Mucosa of descending colon (tissue), 3 donors: Measurements from ENCODE around the gene SETD4. TPM values are rescaled to one million over a fixed set of nuclear protein-coding genes. Genes with fewer than 3 reads are reported as not detected.

ENCODE experiments used
- ATAC-seq: fragments of 200-7000 bp; cut with Tn5 transposase; one replicate; pipeline ENCODE4 v1.9.1; 2020; ENCODE audit warnings: mild to moderate bottlenecking, moderate library complexity
- DNase-seq, 3 donors: peaks; one replicate each; pipeline ENCODE4 v3.0.0-alpha.2; 2020
- H3K36me3 ChIP-seq: fragments of 200-600 bp; one replicate; pipeline ENCODE4 v1.8.0; 2021; ENCODE audit warnings: low read depth, mild to moderate bottlenecking
- H3K4me1 ChIP-seq: fragments of 200-600 bp; one replicate; pipeline ENCODE4 v1.8.0; 2021; ENCODE audit warnings: low read depth, mild to moderate bottlenecking
- H3K4me3 ChIP-seq: fragments of 200-600 bp; one replicate; pipeline ENCODE4 v1.8.0; 2021; ENCODE audit warnings: mild to moderate bottlenecking
- H3K9me3 ChIP-seq: fragments of 200-600 bp; one replicate; pipeline ENCODE4 v1.8.0; 2021; ENCODE audit warnings: mild to moderate bottlenecking
- CTCF ChIP-seq: fragments of 200-600 bp; IDR thresholded peaks from one replicate; pipeline ENCODE4 v1.8.0; 2022; ENCODE audit warnings: antibody characterized with exemption, mild to moderate bottlenecking
- intact Hi-C, 2 donors: fragments of 100-400 bp; cut with DNase I in 1 of 2; cut with micrococcal nuclease in 1 of 2; formaldehyde crosslinking; loops; one replicate each; pipeline versions ENCODE4 v1.11.0 to v1.11.1; 2022; cut with DNase I, micrococcal nuclease
- total RNA-seq, 3 donors: library from RNA; stranded (reverse); fragmentation: NEBNext Ultra II Directional in 2 of 3; extraction: Animal tissue kit (Norgen Biotek cat#: 25700) in 2 of 3; gene quantifications; one replicate each; pipeline versions ENCODE4 v1.2.1 to v1.2.4, GENCODE V29; 2021 to 2023
- donor health status: DM: no; HTN: no; CAD: no; lungs with moderate emphysema.
- donor health status: DM: no; HTN: no; CAD: no.
- donor health status: DM: no; HTN: yes; CAD: no.

Gene SETD4
- total RNA-seq, 3 donors from 2014 or later: 18.9 to 25.7 (median 21.7) TPM

- intact Hi-C loops: no loop called here
- DNase-seq (no peak), ATAC-seq (no peak)
- H3K9me3 ChIP-seq: no peaks in the 10 kb centered on the region
- H3K4me1 ChIP-seq: no peaks in the 10 kb centered on the region
- no peak overlapping the region for H3K4me3 ChIP-seq
- no peaks in the 10 kb centered on the region for H3K36me3 ChIP-seq
- no peak for TF ChIP-seq CTCF
Observed at GRCh38 chr21:36003776-36004175, 56.5 kb downstream of the SETD4 start.

- intact Hi-C loops: no loop called here
- ATAC-seq: no peak
- H3K4me3 ChIP-seq: no peak overlapping the region
- no peak for DNase-seq
- H3K36me3 ChIP-seq: no peaks in the 10 kb centered on the region
- no peaks in the 10 kb centered on the region for H3K9me3 ChIP-seq
- TF ChIP-seq CTCF: no peak
- H3K4me1 ChIP-seq: no peaks in the 10 kb centered on the region
Observed at GRCh38 chr21:35996217-35996616, 64.1 kb downstream of the SETD4 start.

- no peak for TF ChIP-seq CTCF
- H3K4me3 ChIP-seq: no peak overlapping the region
- no peaks in the 10 kb centered on the region for H3K9me3 ChIP-seq
- ATAC-seq (no peak), DNase-seq (no peak)
- no peaks in the 10 kb centered on the region for H3K36me3 ChIP-seq
- no peaks in the 10 kb centered on the region for H3K4me1 ChIP-seq
- intact Hi-C loops: no loop called here
Observed at GRCh38 chr21:35995522-35996088, 64.7 kb downstream of the SETD4 start.

GRCh38 chr21:35994613-35995012 lies 65.7 kb downstream of the SETD4 start:
- ATAC-seq: no peak
- Histone ChIP-seq H3K4me3 (no peak overlapping the region), H3K9me3 (no peaks in the 10 kb centered on the region), H3K4me1 (no peaks in the 10 kb centered on the region), H3K36me3 (no peaks in the 10 kb centered on the region)
- intact Hi-C loops: no loop called here
- DNase-seq: no peak
- TF ChIP-seq CTCF: no peak

GRCh38 chr21:35993875-35994490 lies 66.3 kb downstream of the SETD4 start:
- ATAC-seq (no peak), DNase-seq (no peak)
- H3K36me3 ChIP-seq: no peaks in the 10 kb centered on the region
- no peaks in the 10 kb centered on the region for H3K4me1 ChIP-seq
- no peaks in the 10 kb centered on the region for H3K9me3 ChIP-seq
- intact Hi-C loops: no loop called here
- TF ChIP-seq CTCF: no peak
- no peak overlapping the region for H3K4me3 ChIP-seq

GRCh38 chr21:35991131-35991530 lies 69.2 kb downstream of the SETD4 start:
- H3K4me1 ChIP-seq: no peaks in the 10 kb centered on the region
- H3K36me3 ChIP-seq: no peaks in the 10 kb centered on the region
- intact Hi-C loops: no loop called here
- no peak for TF ChIP-seq CTCF
- ATAC-seq: no peak
- no peak overlapping the region for H3K4me3 ChIP-seq
- H3K9me3 ChIP-seq: no peaks in the 10 kb centered on the region
- DNase-seq: no peak
